HEK293 (cell line): ENCODE results near the gene CDCA4.

Experiments
- CTCF ChIA-PET: fragments of 350-600 bp; formaldehyde crosslinking; extraction: SDS; loops from one replicate; lab custom pipeline; 2021; ENCODE audit warnings: antibody characterized with exemption; lab: Yijun Ruan, JAX
- POLR2A ChIA-PET: fragments of 300-600 bp; formaldehyde crosslinking; extraction: SDS; loops from one replicate; lab custom pipeline; 2020; ENCODE audit warnings: antibody characterized with exemption, inconsistent platforms; lab: Yijun Ruan, JAX
- H3K27ac ChIP-seq: fragments of 200-500 bp; sonication (Bioruptor generic); 2 replicates; pipeline ENCODE4 v1.5.1; 2014; ENCODE audit warnings: low read depth, low read length, control low read depth, inconsistent platforms; ENCODE audit errors: extremely low read depth
- H3K36me3 ChIP-seq, 2 experiments: fragments of 200-500 bp in 1 of 2; sonication (Bioruptor generic) in 1 of 2; 1 replicate in 1 of 2; 2 replicates in 1 of 2; pipeline ENCODE4 v1.5.1; 2014 to 2017; ENCODE audit warnings: inconsistent platforms in 2 of 2, low read length in 2 of 2; ENCODE audit not compliant: control insufficient read depth in 2 of 2, insufficient read depth in 1 of 2
- H3K4me1 ChIP-seq: fragments of 200-500 bp; sonication (Bioruptor generic); 2 replicates; pipeline ENCODE4 v1.5.1; 2014; ENCODE audit warnings: mild to moderate bottlenecking, low read length, inconsistent platforms; ENCODE audit not compliant: control insufficient read depth, insufficient read depth
- H3K4me3 ChIP-seq: 2 replicates; pipeline ENCODE4 v1.5.1; 2011; ENCODE audit warnings: low read depth, mild to moderate bottlenecking, control low read depth, low read length, moderate library complexity
- H3K9me3 ChIP-seq: fragments of 200-500 bp; sonication (Bioruptor generic); 2 replicates; pipeline ENCODE4 v1.5.1; 2014; ENCODE audit warnings: low read depth, low read length, inconsistent platforms; ENCODE audit not compliant: control insufficient read depth, insufficient read depth
- BCL11A ChIP-seq: fragments of 450-650 bp; formaldehyde crosslinking; IDR thresholded peaks from 2 replicates; pipeline ENCODE4 v1.5.1; 2016; ENCODE audit warnings: low read depth, missing biosample characterization, missing genetic modification characterization
- GLIS1 ChIP-seq: fragments of 450-650 bp; formaldehyde crosslinking; IDR thresholded peaks from 2 replicates; pipeline ENCODE4 v1.5.1; 2016; ENCODE audit warnings: missing biosample characterization, missing genetic modification characterization
- KLF7 ChIP-seq: fragments of 450-650 bp; formaldehyde crosslinking; IDR thresholded peaks from 2 replicates; pipeline ENCODE4 v1.5.1; 2016; ENCODE audit warnings: missing biosample characterization, missing genetic modification characterization, borderline replicate concordance
- PRDM1 ChIP-seq: fragments of 450-650 bp; formaldehyde crosslinking; IDR thresholded peaks from 2 replicates; pipeline ENCODE4; 2016; ENCODE audit warnings: missing biosample characterization, missing genetic modification characterization
- PRDM6 ChIP-seq: fragments of 450-650 bp; formaldehyde crosslinking; IDR thresholded peaks from 2 replicates; pipeline ENCODE4 v1.5.1; 2017; ENCODE audit warnings: missing biosample characterization, missing genetic modification characterization
- TCF7L2 ChIP-seq: IDR thresholded peaks from 2 replicates; pipeline ENCODE4 v1.6.1; 2011; ENCODE audit warnings: low read depth, mild to moderate bottlenecking, inconsistent platforms, low read length, moderate library complexity, borderline replicate concordance
- ZFP37 ChIP-seq: fragments of 450-650 bp; formaldehyde crosslinking; IDR thresholded peaks from 2 replicates; pipeline ENCODE4 v1.5.1; 2016; ENCODE audit warnings: missing biosample characterization, missing genetic modification characterization
- ZNF140 ChIP-seq: fragments of 450-650 bp; formaldehyde crosslinking; IDR thresholded peaks from 2 replicates; pipeline ENCODE4 v1.5.1; 2016; ENCODE audit warnings: missing biosample characterization, missing genetic modification characterization
- ZNF157 ChIP-seq: fragments of 450-650 bp; formaldehyde crosslinking; IDR thresholded peaks from 2 replicates; pipeline ENCODE4 v1.5.1; 2016; ENCODE audit warnings: missing biosample characterization, missing genetic modification characterization
- ZNF221 ChIP-seq: fragments of 450-650 bp; formaldehyde crosslinking; IDR thresholded peaks from 2 replicates; pipeline ENCODE4 v1.5.1; 2017; ENCODE audit warnings: missing biosample characterization, missing genetic modification characterization, borderline replicate concordance
- ZNF266 ChIP-seq: fragments of 450-650 bp; formaldehyde crosslinking; IDR thresholded peaks from 2 replicates; pipeline ENCODE4 v1.5.1; 2016; ENCODE audit warnings: missing biosample characterization, missing genetic modification characterization, low read depth
- ZNF302 ChIP-seq: fragments of 450-650 bp; formaldehyde crosslinking; IDR thresholded peaks from 2 replicates; pipeline ENCODE4 v1.5.1; 2016; ENCODE audit warnings: missing biosample characterization, missing genetic modification characterization, low read depth
- ZNF354C ChIP-seq: fragments of 450-650 bp; formaldehyde crosslinking; IDR thresholded peaks from 2 replicates; pipeline ENCODE4 v1.5.1; 2016; ENCODE audit warnings: missing biosample characterization, missing genetic modification characterization, low read depth, borderline replicate concordance
- ZNF488 ChIP-seq: fragments of 450-650 bp; formaldehyde crosslinking; IDR thresholded peaks from 2 replicates; pipeline ENCODE4 v1.5.1; 2016; ENCODE audit warnings: missing biosample characterization, missing genetic modification characterization
- ZNF544 ChIP-seq: fragments of 450-650 bp; formaldehyde crosslinking; IDR thresholded peaks from 2 replicates; pipeline ENCODE4 v1.5.0; 2017; ENCODE audit warnings: missing biosample characterization, missing genetic modification characterization
- ZNF629 ChIP-seq: fragments of 450-650 bp; formaldehyde crosslinking; IDR thresholded peaks from 2 replicates; pipeline ENCODE4 v1.5.1; 2017; ENCODE audit warnings: missing biosample characterization, missing genetic modification characterization
- ZNF654 ChIP-seq: fragments of 450-650 bp; formaldehyde crosslinking; IDR thresholded peaks from 2 replicates; pipeline ENCODE4 v1.5.1; 2016; ENCODE audit warnings: low read depth, missing biosample characterization, missing genetic modification characterization
- ZNF785 ChIP-seq: fragments of 450-650 bp; formaldehyde crosslinking; IDR thresholded peaks from 2 replicates; pipeline ENCODE4 v1.5.1; 2016; ENCODE audit warnings: missing biosample characterization, missing genetic modification characterization
- TF ChIP-seq, protein P1 (sequence below): fragments of 450-650 bp; formaldehyde crosslinking; IDR thresholded peaks from 2 replicates; pipeline ENCODE4 v1.5.1; 2017; ENCODE audit warnings: missing biosample characterization, missing genetic modification characterization
- TF ChIP-seq, protein P2 (sequence below): fragments of 450-650 bp; formaldehyde crosslinking; IDR thresholded peaks from 2 replicates; pipeline ENCODE4 v1.5.1; 2016; ENCODE audit warnings: missing biosample characterization, missing genetic modification characterization

Gene CDCA4

DNA sequence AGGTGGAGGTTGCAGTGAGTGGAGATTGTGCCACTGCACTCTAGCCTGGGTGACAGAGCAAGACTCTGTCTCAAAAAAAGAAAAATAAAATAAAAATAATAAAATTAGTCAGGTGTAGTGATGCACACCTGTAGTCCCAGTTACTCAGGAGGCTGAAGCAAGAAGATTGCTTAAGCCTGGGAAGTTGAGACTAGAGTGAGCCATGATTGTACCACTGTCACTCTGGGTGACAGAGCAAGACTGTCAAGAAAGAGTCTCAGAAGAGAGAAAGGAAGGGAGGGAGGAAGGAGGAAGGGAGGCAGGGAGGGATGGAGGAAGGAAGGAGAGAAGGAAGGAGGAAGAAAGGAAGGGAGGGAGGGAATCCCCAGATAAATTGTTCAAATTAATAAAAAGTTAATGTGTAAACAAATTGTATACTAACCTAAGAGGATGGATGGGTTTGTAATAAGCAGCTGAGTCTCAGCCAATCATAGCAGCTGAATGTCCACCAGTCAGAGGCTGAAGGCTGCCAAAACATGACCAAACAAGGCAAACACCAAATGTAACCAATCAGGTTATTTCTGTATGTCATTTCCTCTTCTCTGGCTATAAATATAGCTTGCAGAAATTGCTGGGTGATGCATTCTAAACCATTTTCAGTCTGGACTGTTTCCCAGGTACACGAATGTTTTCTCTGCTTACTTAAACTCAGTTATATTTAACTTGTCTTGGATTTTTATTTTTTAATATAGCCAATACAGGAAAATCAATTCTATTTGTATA is 6.1 kb upstream of the CDCA4 start (continued):
- TF ChIP-seq, protein P1, sequence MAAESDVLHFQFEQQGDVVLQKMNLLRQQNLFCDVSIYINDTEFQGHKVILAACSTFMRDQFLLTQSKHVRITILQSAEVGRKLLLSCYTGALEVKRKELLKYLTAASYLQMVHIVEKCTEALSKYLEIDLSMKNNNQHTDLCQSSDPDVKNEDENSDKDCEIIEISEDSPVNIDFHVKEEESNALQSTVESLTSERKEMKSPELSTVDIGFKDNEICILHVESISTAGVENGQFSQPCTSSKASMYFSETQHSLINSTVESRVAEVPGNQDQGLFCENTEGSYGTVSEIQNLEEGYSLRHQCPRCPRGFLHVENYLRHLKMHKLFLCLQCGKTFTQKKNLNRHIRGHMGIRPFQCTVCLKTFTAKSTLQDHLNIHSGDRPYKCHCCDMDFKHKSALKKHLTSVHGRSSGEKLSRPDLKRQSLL (tag by site-specific recombination): no peak
- TF ChIP-seq ZNF629 (tag by site-specific recombination): no peak

DNA sequence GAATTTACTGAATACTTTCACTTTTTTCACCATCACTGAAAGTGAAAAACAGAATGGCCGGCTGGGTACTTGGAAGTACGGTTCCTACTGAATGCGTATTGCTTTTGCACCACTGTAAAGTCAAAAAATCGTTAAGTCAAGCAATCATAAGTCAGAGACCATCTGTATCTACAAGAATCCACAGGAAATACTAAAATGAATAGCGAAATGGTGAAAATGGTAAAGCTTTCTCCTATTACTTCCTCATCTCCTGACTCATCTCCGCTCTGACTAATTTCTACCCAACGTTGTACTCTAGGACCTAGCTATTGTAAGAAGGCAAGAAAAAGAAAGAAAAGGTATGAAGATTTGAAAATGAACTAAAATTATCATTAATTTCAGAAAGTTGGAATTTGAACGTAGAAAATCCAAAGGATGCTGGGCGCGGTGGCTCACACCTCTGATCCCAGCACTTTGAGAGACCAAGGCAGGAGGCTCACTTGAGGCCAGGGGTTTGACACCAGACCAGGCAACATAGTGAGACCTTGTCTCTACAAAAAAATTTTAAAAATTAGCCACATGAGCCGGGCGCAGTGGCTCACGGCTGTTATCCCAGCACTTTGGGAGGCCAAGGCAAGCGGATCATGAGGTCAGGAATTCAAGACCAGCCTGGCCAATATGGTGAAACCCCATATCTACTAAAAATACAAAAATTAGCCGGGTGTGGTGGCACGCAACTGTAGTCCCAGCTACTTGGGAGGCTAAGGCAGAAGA is 5.3 kb upstream of the CDCA4 start:
- no peaks in the 10 kb centered on the region for H3K36me3 ChIP-seq
- CTCF ChIA-PET: interaction anchor here (0.7 to 2.8 kb wide), 3 partner anchors 18 to 51 kb away, joined by 3 to 12 read pairs (median 4); no protein-coding TSS in a partner anchor
- H3K4me1 ChIP-seq: no peaks in the 10 kb centered on the region
- POLR2A ChIA-PET: no interaction called here
- no peak overlapping the region for H3K4me3 ChIP-seq
- no peak overlapping the region for H3K27ac ChIP-seq
- no peak for TF ChIP-seq PRDM6
- peak; percentile 93 for TF ChIP-seq PRDM1 (tag by site-specific recombination)
- H3K9me3 ChIP-seq: no peaks in the 10 kb centered on the region

- H3K36me3 ChIP-seq: no peaks in the 10 kb centered on the region
- TF ChIP-seq BCL11A (tag by site-specific recombination): no peak
- no peak for TF ChIP-seq ZNF266 (tag by site-specific recombination)
- TF ChIP-seq KLF7: no peak
- no peak for TF ChIP-seq ZNF354C (tag by site-specific recombination)
- no peak for TF ChIP-seq ZNF221 (tag by site-specific recombination)
- TF ChIP-seq, protein P2, sequence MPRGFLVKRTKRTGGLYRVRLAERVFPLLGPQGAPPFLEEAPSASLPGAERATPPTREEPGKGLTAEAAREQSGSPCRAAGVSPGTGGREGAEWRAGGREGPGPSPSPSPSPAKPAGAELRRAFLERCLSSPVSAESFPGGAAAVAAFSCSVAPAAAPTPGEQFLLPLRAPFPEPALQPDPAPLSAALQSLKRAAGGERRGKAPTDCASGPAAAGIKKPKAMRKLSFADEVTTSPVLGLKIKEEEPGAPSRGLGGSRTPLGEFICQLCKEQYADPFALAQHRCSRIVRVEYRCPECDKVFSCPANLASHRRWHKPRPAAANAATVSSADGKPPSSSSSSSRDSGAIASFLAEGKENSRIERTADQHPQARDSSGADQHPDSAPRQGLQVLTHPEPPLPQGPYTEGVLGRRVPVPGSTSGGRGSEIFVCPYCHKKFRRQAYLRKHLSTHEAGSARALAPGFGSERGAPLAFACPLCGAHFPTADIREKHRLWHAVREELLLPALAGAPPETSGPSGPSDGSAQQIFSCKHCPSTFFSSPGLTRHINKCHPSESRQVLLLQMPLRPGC (tag by site-specific recombination): no peak
- TF ChIP-seq, all 188 proteins: peak for 0
- no peaks in the 10 kb centered on the region for H3K4me1 ChIP-seq
- H3K9me3 ChIP-seq: no peaks in the 10 kb centered on the region
- CTCF ChIA-PET: interaction anchor here (1.2 to 2.8 kb wide), 3 partner anchors 18 to 50 kb away, joined by 3 to 12 read pairs (median 4); no protein-coding TSS in a partner anchor
- H3K4me3 ChIP-seq: no peak overlapping the region
- no peak overlapping the region for H3K27ac ChIP-seq
- POLR2A ChIA-PET: interaction anchor here (1.0 kb wide), 1 partner anchor 9 kb away, joined by 3 read pairs; no protein-coding TSS in a partner anchor
These were observed 4.5 kb upstream of the CDCA4 start for GRCh38 chr14:105025429-105025828.

- H3K4me1 ChIP-seq: peaks cover 5% of the 10 kb centered on the region
- H3K36me3 ChIP-seq: peaks cover 0 to 10% of the 10 kb centered on the region in 2 experiments; a peak in 2 of 3 replicates
- no peak overlapping the region for H3K4me3 ChIP-seq
- H3K9me3 ChIP-seq: no peaks in the 10 kb centered on the region
- POLR2A ChIA-PET: no interaction called here
- CTCF ChIA-PET: interaction anchor here (0.7 to 7.1 kb wide), 3 partner anchors 22 to 49 kb away, joined by 3 to 59 read pairs (median 3); no protein-coding TSS in a partner anchor
- H3K27ac ChIP-seq: no peak overlapping the region
- TF ChIP-seq ZFP37 (tag by site-specific recombination) (no peak), ZNF488 (no peak), ZNF157 (no peak), ZNF785 (tag by site-specific recombination) (no peak), ZNF140 (tag by site-specific recombination) (no peak), ZNF654 (no peak), ZNF544 (tag by site-specific recombination) (no peak), TCF7L2 (no peak), GLIS1 (no peak), ZNF302 (tag by site-specific recombination) (no peak)
These were observed 3.1 kb upstream of the CDCA4 start for GRCh38 chr14:105023791-105024480.
